GM19438 (cell line): Measurements from ENCODE around the gene PAX5.

Experiments
- ATAC-seq: cut with Tn5 transposase; IDR thresholded peaks from one replicate; pipeline ENCODE4 v1.9.1; 2021; ENCODE audit warnings: low read depth; ENCODE audit not compliant: unreplicated experiment

The PAX5 gene

DNA sequence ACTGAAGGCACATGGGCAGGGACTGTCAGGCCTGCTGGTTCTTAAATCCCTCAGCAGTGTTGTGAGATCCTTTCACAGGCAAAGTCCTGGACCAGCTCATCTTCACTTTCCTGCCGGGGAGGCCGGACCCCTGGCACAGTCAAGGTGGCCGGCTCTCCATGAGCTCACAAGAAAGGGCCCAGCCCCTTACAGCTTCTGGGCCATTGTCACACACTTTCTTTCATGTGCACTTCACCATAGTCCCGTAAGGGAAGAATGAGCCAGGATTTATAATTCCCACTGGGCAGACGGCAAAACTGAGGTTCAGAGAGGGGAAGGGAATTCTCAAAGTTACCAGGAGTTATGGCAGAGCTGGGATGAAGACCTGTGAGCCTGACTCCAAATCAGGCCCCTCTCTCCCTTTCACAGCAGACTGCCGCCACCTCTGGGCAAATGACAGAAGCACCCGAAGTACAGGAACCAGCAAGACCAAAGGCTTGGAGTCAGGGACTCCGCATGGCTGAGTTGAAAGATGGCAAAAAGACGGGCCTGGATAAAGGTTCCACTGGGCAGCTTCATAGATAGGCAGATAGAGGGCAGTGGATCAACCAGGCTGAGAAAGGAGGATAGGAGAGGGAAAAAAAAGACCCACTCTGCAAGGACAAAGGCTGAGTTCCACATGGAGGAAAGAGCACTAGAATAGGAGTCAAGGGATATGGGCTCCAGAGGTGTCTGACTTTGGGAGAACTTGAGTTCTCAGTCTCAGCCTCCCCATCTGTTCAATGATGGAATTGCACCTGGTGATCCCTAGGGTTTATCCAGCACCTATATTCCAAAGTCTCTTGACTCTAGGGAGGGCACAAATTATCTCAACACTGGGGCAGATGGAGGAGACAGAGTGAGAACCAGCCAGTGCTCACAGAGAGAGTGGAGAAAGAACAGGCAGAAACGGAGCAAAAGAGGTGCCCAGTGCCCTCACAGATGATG is 128.7 kb downstream of the PAX5 start:
- ATAC-seq = no peak

DNA sequence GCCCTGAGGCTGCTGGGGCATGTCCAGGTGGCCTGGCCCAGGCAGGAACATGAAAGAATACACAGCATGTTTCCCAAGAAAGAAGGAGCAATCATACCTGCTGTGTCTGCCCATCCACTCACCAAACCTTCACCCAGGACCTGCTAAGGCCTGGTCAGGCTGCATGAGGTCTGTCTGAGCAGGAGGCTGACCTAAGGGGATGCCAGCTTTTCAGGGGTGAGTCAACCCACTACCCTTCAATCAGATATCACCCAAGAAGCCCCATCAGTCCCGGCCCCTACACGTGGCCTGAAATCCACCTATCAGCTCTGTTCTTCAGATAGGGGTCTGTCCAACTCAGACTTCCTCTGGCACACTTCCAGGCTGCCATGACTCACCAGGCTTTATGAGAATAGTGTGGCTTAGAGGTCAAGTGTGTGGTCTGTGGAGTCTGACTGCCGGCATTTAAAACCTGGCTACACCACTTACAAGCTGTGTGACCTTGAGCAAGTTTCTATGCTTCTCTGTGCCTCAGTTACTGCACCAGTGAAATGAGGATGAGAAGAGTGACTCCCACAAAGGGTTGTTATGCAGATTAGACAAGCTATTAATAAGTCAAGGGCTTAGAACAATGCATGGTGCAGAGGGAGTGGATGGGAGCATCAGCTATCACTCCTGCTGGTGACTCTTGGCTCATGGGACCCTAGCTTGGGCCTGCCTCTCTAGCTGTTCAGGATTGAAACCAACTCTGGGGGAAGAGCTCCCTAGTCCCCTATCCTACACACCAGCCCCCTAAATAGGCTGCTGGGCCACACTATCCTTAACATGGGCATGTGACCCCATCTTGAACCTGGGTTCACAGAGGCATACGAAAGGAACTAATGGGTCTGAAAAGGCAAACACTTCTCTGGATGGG is 130.3 kb downstream of the PAX5 start:
- no peak for ATAC-seq

GRCh38 chr9:36902861-36903524 is 131.1 kb downstream of the PAX5 start:
- no peak for ATAC-seq

- no peak for ATAC-seq
These were observed 131.9 kb downstream of the PAX5 start for GRCh38 chr9:36902080-36902716.

DNA sequence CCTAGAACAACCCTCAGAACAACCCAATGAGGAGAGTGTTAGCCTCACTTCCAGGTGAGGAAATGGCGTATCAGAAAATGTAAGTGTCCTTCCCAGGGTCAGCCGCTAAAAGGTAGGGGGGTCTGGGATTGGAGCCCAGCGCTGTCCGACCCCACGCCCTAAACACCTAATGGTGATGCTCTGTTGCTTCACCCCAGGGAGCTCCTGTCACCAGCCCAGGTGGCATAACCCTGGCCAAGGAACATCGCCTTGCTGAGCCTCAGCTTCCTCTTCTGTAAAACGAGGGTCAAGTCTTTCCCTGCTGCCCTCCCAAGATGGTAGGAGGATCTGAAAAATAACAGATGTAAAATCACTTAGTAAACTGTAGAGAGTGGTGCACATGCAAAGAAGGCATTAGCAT is 132.5 kb downstream of the PAX5 start:
- ATAC-seq = no peak

GRCh38 chr9:36900856-36901220 is 133.2 kb downstream of the PAX5 start:
- ATAC-seq = no peak

DNA sequence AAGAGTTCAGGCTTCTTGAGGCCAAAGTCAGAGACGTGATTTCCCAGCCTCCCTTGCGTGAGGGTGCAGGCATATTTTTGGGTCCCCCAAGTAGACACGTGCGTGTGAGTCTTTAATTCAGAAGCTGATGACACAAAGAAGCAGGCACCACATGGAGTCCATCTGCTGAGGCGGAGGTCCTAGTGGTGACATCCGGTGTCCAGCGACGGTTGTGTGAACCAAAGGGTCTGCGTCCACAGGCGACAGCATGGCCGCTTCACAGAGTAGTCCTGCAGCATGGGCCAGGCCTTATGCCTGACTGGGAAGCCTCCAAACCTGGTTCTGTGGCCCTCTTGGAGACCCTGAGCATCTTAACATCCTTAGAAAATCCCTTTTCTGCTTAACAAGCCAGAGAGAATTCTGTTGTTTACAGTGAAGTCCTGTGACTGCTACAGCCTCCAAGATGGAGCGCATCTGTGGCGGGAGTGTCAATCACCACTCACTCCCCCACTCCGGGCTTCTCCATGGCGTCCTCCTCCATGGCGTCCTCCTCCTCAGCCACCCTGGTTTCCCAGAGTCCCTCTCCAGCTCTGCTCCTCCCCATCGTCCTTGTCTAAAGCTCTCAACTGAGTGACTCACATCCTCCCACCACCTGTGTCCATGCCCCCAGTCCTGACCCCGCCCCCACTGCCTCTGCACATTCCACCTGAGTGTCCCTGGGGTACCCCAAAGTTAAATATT is 133.8 kb downstream of the PAX5 start:
- ATAC-seq = no peak

DNA sequence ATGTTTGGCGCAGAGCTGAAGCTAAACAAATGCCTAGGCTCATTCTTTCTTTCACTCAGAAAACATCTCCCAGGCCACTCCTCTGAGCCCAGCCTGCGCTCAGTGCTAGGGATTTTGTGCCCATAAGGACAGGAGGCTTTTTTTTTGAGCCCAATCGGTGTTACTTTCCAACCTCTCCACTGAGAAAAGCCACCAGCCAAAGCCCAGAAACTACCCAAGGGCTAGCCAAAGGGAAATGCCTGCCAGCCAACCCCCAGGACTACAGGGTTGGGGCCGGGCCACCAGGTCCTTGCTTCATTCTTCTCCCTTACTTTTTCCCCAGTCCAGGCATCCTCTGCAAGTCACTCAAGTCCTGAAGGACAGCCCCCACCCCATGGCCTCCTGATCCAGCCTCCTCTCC is 134.7 kb downstream of the PAX5 start:
- no peak for ATAC-seq

DNA sequence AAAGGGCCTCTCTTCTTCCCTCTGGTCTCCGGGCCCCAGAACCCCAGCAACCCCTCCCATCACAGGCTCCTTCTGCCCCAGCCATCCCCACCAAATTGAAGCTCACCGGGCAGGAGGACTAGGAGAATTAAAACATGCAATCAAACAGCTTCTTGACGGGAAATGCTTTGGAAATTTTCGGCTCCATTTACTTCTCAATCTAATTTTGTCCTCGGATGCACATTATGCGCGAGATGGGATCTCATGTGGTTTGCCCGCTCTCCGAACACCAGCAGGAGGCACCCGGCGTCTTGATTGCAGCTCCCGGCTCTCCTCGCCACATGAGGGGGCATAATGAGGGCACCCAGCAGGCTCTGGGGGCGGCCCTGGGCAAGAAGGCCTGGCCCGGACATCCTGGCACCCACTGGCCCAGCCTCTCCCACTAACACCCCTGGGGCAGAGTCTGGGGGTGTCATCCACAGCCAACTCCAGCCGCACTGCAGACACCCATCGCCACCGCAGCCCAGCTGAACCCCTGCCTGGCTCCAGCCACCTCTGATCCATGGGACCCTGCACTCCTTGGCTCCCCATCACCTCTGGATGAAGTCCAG is 135.5 kb downstream of the PAX5 start:
- ATAC-seq = no peak

DNA sequence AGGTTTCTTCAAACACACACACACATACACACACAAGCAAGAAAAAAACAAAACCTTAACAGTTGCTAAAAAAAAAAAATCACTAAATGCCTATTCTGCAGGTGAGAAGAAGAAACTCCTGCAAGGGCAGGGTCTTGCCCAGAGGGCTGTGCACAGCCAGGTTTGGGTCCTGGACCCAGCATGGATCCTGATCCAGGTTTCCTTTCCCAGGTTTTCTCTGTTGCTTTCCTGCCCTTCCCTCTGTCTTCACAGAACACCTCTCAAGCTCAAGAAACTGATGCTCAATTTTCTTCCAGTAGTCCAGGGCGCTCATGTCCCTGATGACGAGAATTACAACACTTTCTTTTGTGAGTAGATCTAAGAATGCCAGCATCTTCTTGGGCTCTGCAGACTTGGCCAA is 136.6 kb downstream of the PAX5 start:
- no peak for ATAC-seq

GRCh38 chr9:36897019-36897418 is 137.0 kb downstream of the PAX5 start:
- ATAC-seq = no peak

DNA sequence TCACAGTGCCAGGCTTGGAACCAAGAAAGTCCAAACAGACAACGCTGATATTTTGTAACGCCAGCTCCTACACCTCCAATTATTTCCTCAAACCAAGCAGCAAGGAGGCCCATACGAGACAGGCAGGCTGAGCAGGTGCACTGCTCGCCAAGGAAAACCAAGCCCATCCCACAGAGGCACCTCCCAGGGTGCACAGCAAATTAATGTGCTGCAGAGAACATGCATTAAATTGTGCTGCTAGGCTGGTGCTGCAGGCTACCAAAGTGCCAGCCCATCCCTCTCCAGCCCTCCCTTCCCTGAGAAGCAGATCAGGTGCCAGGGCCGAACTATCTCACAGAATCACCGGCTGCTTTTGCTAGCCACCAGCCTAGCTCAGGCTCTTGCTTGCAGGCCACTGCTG is 137.8 kb downstream of the PAX5 start:
- ATAC-seq = no peak

GRCh38 chr9:36895744-36896260 is 138.3 kb downstream of the PAX5 start:
- no peak for ATAC-seq

DNA sequence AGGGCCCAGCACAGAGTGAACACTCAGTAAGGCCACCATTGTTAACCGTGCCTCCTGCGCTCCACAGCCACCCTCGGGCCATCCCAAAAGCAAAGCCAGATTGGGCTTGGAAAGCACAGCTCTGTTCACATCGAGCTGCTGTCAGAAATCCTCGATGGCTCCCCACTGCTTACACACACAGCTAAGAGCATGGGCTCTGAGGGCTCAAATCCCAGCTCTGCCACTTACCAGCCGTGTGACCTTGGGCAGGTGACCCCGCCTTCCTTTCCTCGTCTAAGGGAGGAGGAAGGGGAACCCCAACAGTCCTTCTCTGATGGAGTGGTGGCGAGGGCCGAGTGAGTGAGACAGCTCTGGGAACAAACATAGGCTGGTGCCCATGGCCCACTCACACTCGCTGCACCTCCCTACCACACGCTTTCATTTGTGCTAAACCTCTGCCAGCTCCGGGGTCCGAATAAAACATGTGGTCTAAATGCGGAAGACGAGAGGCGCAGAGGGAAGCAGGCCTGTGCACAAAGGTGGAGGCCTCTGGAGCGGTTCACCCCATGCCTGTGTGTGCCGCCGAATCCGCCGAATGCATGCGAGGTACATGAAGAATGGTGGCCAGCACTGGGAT is 139.3 kb downstream of the PAX5 start:
- ATAC-seq = no peak

DNA sequence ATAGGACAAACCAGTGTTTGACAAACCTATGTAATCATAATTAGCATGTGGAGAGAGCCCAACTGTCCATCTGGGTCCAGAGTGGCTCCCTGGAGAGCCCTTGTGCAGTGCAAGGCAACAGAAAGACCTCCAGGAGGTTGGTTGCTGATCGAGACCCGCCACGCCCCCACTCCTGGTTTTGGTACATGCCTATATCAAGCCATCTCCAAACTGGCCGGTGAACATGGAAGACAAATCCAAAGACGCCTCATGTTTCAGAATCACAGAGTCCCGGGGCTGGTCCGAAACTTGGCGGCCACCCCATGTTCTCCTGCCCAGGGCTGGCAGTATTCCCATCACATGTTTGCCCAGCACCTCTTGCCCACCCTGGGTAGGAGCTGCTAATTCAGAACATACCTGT is 140.2 kb downstream of the PAX5 start:
- ATAC-seq = no peak

- no peak for ATAC-seq
These were observed 140.9 kb downstream of the PAX5 start for GRCh38 chr9:36893184-36893583.

- no peak for ATAC-seq
These were observed 141.8 kb downstream of the PAX5 start for GRCh38 chr9:36892279-36892678.

- ATAC-seq = no peak
These were observed 142.7 kb downstream of the PAX5 start for GRCh38 chr9:36891341-36891811.

DNA sequence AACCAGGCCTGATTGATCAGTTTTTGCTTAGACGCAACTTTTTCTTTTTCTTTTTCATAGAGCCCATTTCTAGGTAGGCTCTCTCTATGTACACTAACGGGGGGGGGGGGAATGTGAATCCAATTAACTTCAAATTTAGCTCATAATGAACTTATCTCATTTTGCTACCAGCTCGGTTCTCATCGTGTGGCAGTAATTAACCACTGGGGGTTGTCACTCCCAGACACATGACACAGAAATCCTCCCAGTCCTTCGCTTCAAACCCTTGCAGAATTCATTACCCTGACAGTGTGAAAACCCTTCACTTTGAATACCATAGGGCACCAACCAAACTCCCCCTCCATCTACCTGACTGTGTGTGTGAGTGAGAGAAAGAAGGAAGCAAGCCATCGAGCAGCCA is 144.2 kb downstream of the PAX5 start:
- ATAC-seq = no peak
